Fibroblast of skin of left biceps (primary cell): ENCODE results near the gene LGI4.
A peak's percentile ranks its signal among the peaks of the same experiment; 100 is the strongest.

Source experiments
- DNase-seq, 2 experiments: peaks; one replicate each; pipeline ENCODE4 v3.0.0-alpha.2; 2013; ENCODE audit warnings: low read depth in 2 of 2

LGI4 gene

GRCh38 chr19:35088131-35088913 is 46.5 kb downstream of the LGI4 start:
- peak; percentile 50 to 53 for DNase-seq

GRCh38 chr19:35087393-35087792 is 47.5 kb downstream of the LGI4 start:
- no peak for DNase-seq

GRCh38 chr19:35086455-35086854 is 48.4 kb downstream of the LGI4 start:
- DNase-seq = no peak

- DNase-seq = no peak
These were observed 48.9 kb downstream of the LGI4 start for GRCh38 chr19:35085947-35086346.

- DNase-seq = no peak
These were observed 50.4 kb downstream of the LGI4 start for GRCh38 chr19:35084509-35084762.

GRCh38 chr19:35083691-35084508 is 51.0 kb downstream of the LGI4 start:
- DNase-seq = no peak

GRCh38 chr19:35081201-35081600 is 53.7 kb downstream of the LGI4 start:
- no peak for DNase-seq

GRCh38 chr19:35080613-35081170 is 54.2 kb downstream of the LGI4 start:
- no peak for DNase-seq

- no peak for DNase-seq
These were observed 55.0 kb downstream of the LGI4 start for GRCh38 chr19:35079826-35080225.

GRCh38 chr19:35077411-35078223 is 57.2 kb downstream of the LGI4 start:
- DNase-seq = no peak

GRCh38 chr19:35076657-35077056 is 58.2 kb downstream of the LGI4 start:
- no peak for DNase-seq

- DNase-seq = no peak
These were observed 58.9 kb downstream of the LGI4 start for GRCh38 chr19:35076026-35076370.

- DNase-seq = no peak
These were observed 59.4 kb downstream of the LGI4 start for GRCh38 chr19:35075202-35076025.
